Type B pancreatic cell (in vitro differentiated cells): Measurements from ENCODE around the gene PCSK6. TPM values are rescaled to one million over a fixed set of nuclear protein-coding genes. Genes with fewer than 3 reads are reported as not detected.

Source experiments
- DNase-seq: peaks from one replicate; pipeline ENCODE4 v3.0.0; 2021; ENCODE audit warnings: mixed read lengths; ENCODE audit not compliant: unreplicated experiment; ENCODE audit errors: extremely low spot score
- H3K27ac Mint-ChIP-seq: 2 replicates; pipeline ENCODE4 v1.8.0; 2021; ENCODE audit warnings: mild to moderate bottlenecking, mixed read lengths
- H3K27me3 Mint-ChIP-seq: 2 replicates; pipeline ENCODE4 v1.8.0; 2021; ENCODE audit warnings: mixed read lengths
- H3K36me3 Mint-ChIP-seq: 2 replicates; pipeline ENCODE4 v1.8.0; 2021; ENCODE audit warnings: mixed read lengths
- H3K4me1 Mint-ChIP-seq: one replicate; pipeline ENCODE4 v1.8.0; 2021; ENCODE audit warnings: mixed read lengths; ENCODE audit not compliant: unreplicated experiment
- H3K4me3 Mint-ChIP-seq: 2 replicates; pipeline ENCODE4 v1.8.0; 2021; ENCODE audit warnings: mild to moderate bottlenecking, mixed read lengths
- H3K9me3 Mint-ChIP-seq: 2 replicates; pipeline ENCODE4 v1.8.0; 2021; ENCODE audit warnings: mixed read lengths
- total RNA-seq: library from RNA; stranded (reverse); gene quantifications from 2 replicates; pipeline ENCODE4 v1.2.1, GENCODE V29; 2021; ENCODE audit warnings: low replicate concordance
- TF ChIP-seq, protein P1 (sequence below): fragments of 200-600 bp; sonication (generic); conservative IDR thresholded peaks from 2 replicates; pipeline ENCODE4 v1.5.0; 2021; ENCODE audit warnings: antibody characterized with exemption, mild to moderate bottlenecking

Gene PCSK6
- total RNA-seq, 1 donor from 2014 or later: 5.4 TPM

GRCh38 chr15:101477851-101478362 lies 11.6 kb downstream of the PCSK6 start:
- H3K27me3 Mint-ChIP-seq: peaks cover 8% of the 10 kb centered on the region
- no peak overlapping the region for H3K4me3 Mint-ChIP-seq
- H3K27ac Mint-ChIP-seq: no peak overlapping the region
- DNase-seq: no peak
- no peaks in the 10 kb centered on the region for H3K9me3 Mint-ChIP-seq
- TF ChIP-seq, protein P1, sequence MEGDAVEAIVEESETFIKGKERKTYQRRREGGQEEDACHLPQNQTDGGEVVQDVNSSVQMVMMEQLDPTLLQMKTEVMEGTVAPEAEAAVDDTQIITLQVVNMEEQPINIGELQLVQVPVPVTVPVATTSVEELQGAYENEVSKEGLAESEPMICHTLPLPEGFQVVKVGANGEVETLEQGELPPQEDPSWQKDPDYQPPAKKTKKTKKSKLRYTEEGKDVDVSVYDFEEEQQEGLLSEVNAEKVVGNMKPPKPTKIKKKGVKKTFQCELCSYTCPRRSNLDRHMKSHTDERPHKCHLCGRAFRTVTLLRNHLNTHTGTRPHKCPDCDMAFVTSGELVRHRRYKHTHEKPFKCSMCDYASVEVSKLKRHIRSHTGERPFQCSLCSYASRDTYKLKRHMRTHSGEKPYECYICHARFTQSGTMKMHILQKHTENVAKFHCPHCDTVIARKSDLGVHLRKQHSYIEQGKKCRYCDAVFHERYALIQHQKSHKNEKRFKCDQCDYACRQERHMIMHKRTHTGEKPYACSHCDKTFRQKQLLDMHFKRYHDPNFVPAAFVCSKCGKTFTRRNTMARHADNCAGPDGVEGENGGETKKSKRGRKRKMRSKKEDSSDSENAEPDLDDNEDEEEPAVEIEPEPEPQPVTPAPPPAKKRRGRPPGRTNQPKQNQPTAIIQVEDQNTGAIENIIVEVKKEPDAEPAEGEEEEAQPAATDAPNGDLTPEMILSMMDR: no peak
- H3K36me3 Mint-ChIP-seq: no peaks in the 10 kb centered on the region
- H3K4me1 Mint-ChIP-seq: peaks cover 4% of the 10 kb centered on the region

- TF ChIP-seq, protein P1: no peak
- H3K27me3 Mint-ChIP-seq: peaks cover 7% of the 10 kb centered on the region
- no peak overlapping the region for H3K27ac Mint-ChIP-seq
Observed at GRCh38 chr15:101476756-101477155, 12.8 kb downstream of the PCSK6 start.

GRCh38 chr15:101474983-101475382 lies 14.5 kb downstream of the PCSK6 start:
- Mint-ChIP-seq H3K27me3 (peaks cover 17% of the 10 kb centered on the region), H3K4me3 (no peak overlapping the region), H3K27ac (no peak overlapping the region), H3K36me3 (no peaks in the 10 kb centered on the region), H3K9me3 (no peaks in the 10 kb centered on the region), H3K4me1 (peaks cover 4% of the 10 kb centered on the region)
- DNase-seq: no peak
- TF ChIP-seq, protein P1: no peak

More at GRCh38 chr15:101476756-101477155, 12.8 kb downstream of the PCSK6 start:
- no peak for DNase-seq
- Mint-ChIP-seq H3K4me3 (no peak overlapping the region), H3K36me3 (no peaks in the 10 kb centered on the region), H3K9me3 (no peaks in the 10 kb centered on the region), H3K4me1 (peaks cover 4% of the 10 kb centered on the region)

DNA sequence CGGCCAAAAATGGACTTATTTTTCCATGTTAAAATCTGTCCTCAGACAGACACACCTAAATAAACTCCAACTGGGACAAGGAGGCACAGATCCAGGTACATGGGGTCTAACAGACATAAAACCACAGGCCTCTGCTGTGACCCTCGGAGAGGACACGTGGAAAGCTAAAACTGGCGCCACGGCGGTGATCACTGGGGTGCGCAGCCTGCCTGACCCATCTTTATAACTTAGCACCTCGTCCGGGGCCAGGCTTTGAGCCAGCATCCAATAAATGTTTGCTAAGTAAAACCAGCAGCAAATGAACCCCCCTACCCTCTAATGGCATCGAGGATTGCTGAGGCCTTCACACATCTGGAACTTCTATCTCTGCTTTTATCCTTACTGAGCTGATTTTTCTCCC lies 15.3 kb downstream of the PCSK6 start:
- no peaks in the 10 kb centered on the region for H3K9me3 Mint-ChIP-seq
- TF ChIP-seq, protein P1: no peak
- no peak overlapping the region for H3K4me3 Mint-ChIP-seq
- H3K27ac Mint-ChIP-seq: no peak overlapping the region
- H3K4me1 Mint-ChIP-seq: peaks cover 4% of the 10 kb centered on the region
- no peak for DNase-seq
- H3K27me3 Mint-ChIP-seq: peaks cover 15% of the 10 kb centered on the region
- H3K36me3 Mint-ChIP-seq: no peaks in the 10 kb centered on the region

GRCh38 chr15:101472033-101472432 lies 17.5 kb downstream of the PCSK6 start:
- no peak for DNase-seq
- Mint-ChIP-seq H3K9me3 (no peaks in the 10 kb centered on the region), H3K27ac (no peak overlapping the region), H3K4me1 (no peaks in the 10 kb centered on the region), H3K27me3 (peaks cover 19% of the 10 kb centered on the region), H3K36me3 (no peaks in the 10 kb centered on the region), H3K4me3 (no peak overlapping the region)
- TF ChIP-seq, protein P1: no peak
